ENCODE data around the gene F10. TPM values are rescaled to one million over a fixed set of nuclear protein-coding genes. Genes with fewer than 3 reads are reported as not detected.

Gene F10
- total and polyA plus RNA-seq, 2 donors (not counting 1 experiment from before 2014, with no cell fraction given) = not detected

GRCh38 chr13:113178070-113178895 lies 55.7 kb downstream of the F10 start:
- H2AFZ ChIP-seq (ENCODE audit: insufficient read depth, low read depth, low read length, poor library complexity, severe bottlenecking) = no peak overlapping the region
- Mint-ChIP-seq H3K4me3 (no peak overlapping the region), H3K9me3 (ENCODE audit: insufficient read depth) (peaks cover 3% of the 10 kb centered on the region), H3K27me3 (no peaks in the 10 kb centered on the region), H3K27ac (no peak overlapping the region), H3K4me1 (peaks cover 3% of the 10 kb centered on the region)
- no peak for ATAC-seq (ENCODE audit: low read depth)
- CTCF ChIA-PET = interaction anchor here (0.6 to 0.7 kb wide), 2 partner anchors 10 to 12 kb away, joined by 4 read pairs; no protein-coding TSS in a partner anchor
- H3K79me2 ChIP-seq (ENCODE audit: control insufficient read depth, insufficient read depth, low read length) = no peaks in the 10 kb centered on the region
- no peaks in the 10 kb centered on the region for H3K4me1 ChIP-seq (ENCODE audit: control insufficient read depth in 2 of 2, insufficient read depth in 2 of 2, low read length in 2 of 2)
- DNase-seq = no peak
- TF ChIP-seq CTCF (IDR thresholded peaks at IDR 0.05) (no peak), EZH2 (IDR thresholded peaks at IDR 0.05; ENCODE audit: borderline replicate concordance, insufficient read depth, low read depth, low read length, poor library complexity, severe bottlenecking) (no peak)
- no peaks in the 10 kb centered on the region for H4K20me1 ChIP-seq (ENCODE audit: control insufficient read depth, insufficient read depth, low read length, poor library complexity, severe bottlenecking)
- H3K4me3 ChIP-seq (ENCODE audit: control extremely low read depth in 1 of 5, extremely low read depth in 1 of 5, insufficient read depth in 1 of 5, low read depth in 2 of 5, low read length in 4 of 5) = no peak overlapping the region
- peaks cover 0 to 68% of the 10 kb centered on the region in 2 experiments for H3K36me3 ChIP-seq (replicated peaks in 1 of 2; ENCODE audit: control extremely low read depth in 1 of 2, control insufficient read depth in 1 of 2, extremely low read depth in 1 of 2, insufficient read depth in 2 of 2, low read length in 1 of 2)
- intact Hi-C loops (cut with micrococcal nuclease) = no loop called here
- POLR2A ChIA-PET = no interaction called here
- 96% methylated on average over 10 of the region's 25 CpGs for WGBS (ENCODE audit: insufficient coverage)
- H3K27ac ChIP-seq (ENCODE audit: low read length in 2 of 2) = no peak overlapping the region
- H3K4me2 ChIP-seq (replicated peaks; ENCODE audit: low read depth, low read length, poor library complexity, severe bottlenecking) = no peak overlapping the region
- no peak overlapping the region for H3K9ac ChIP-seq (ENCODE audit: low read length)
- peaks cover 0 to 8% (median 0%) of the 10 kb centered on the region in 3 donors for H3K9me3 ChIP-seq (ENCODE audit: control extremely low read depth in 1 of 3, control insufficient read depth in 2 of 3, insufficient read depth in 1 of 3, low read length in 2 of 3)
- no peaks in the 10 kb centered on the region for H3K27me3 ChIP-seq (replicated peaks in 1 of 4; ENCODE audit: control extremely low read depth in 1 of 4, control insufficient read depth in 3 of 4, insufficient read depth in 4 of 4, low read length in 3 of 4)

- Histone ChIP-seq H4K20me1 (ENCODE audit: control insufficient read depth, insufficient read depth, low read length, poor library complexity, severe bottlenecking) (no peaks in the 10 kb centered on the region), H3K4me2 (replicated peaks; ENCODE audit: low read depth, low read length, poor library complexity, severe bottlenecking) (no peak overlapping the region), H3K36me3 (replicated peaks in 1 of 2; ENCODE audit: control extremely low read depth in 1 of 2, control insufficient read depth in 1 of 2, extremely low read depth in 1 of 2, insufficient read depth in 2 of 2, low read length in 1 of 2) (peaks cover 0 to 73% of the 10 kb centered on the region in 2 experiments), H3K9me3 (ENCODE audit: control extremely low read depth in 1 of 3, control insufficient read depth in 2 of 3, insufficient read depth in 1 of 3, low read length in 2 of 3) (peaks cover 0 to 8% (median 0%) of the 10 kb centered on the region in 3 donors), H3K9ac (ENCODE audit: low read length) (no peak overlapping the region), H3K4me1 (ENCODE audit: control insufficient read depth in 2 of 2, insufficient read depth in 2 of 2, low read length in 2 of 2) (no peaks in the 10 kb centered on the region), H3K27ac (ENCODE audit: low read length in 2 of 2) (no peak overlapping the region), H3K79me2 (ENCODE audit: control insufficient read depth, insufficient read depth, low read length) (no peaks in the 10 kb centered on the region), H2AFZ (ENCODE audit: insufficient read depth, low read depth, low read length, poor library complexity, severe bottlenecking) (no peak overlapping the region), H3K4me3 (ENCODE audit: control extremely low read depth in 1 of 5, extremely low read depth in 1 of 5, insufficient read depth in 1 of 5, low read depth in 2 of 5, low read length in 4 of 5) (no peak overlapping the region), H3K27me3 (replicated peaks in 1 of 4; ENCODE audit: control extremely low read depth in 1 of 4, control insufficient read depth in 3 of 4, insufficient read depth in 4 of 4, low read length in 3 of 4) (no peaks in the 10 kb centered on the region)
- Mint-ChIP-seq H3K4me3 (no peak overlapping the region), H3K27ac (no peak overlapping the region), H3K27me3 (no peaks in the 10 kb centered on the region), H3K9me3 (ENCODE audit: insufficient read depth) (peaks cover 3% of the 10 kb centered on the region), H3K4me1 (peaks cover 3% of the 10 kb centered on the region)
- WGBS (ENCODE audit: insufficient coverage) = 100% methylated on average over 1 of the region's 3 CpGs
- intact Hi-C loops (cut with micrococcal nuclease) = no loop called here
- DNase-seq (no peak), ATAC-seq (ENCODE audit: low read depth) (no peak)
- POLR2A ChIA-PET = no interaction called here
- TF ChIP-seq EZH2 (IDR thresholded peaks at IDR 0.05; ENCODE audit: borderline replicate concordance, insufficient read depth, low read depth, low read length, poor library complexity, severe bottlenecking) (no peak), CTCF (IDR thresholded peaks at IDR 0.05) (no peak)
- CTCF ChIA-PET = interaction anchor here (0.6 to 0.7 kb wide), 2 partner anchors 9 to 13 kb away, joined by 4 read pairs; no protein-coding TSS in a partner anchor
Measured at GRCh38 chr13:113178896-113179167, 56.2 kb downstream of the F10 start.
